Measurements from ENCODE around the gene RHEX.

RHEX gene

GRCh38 chr1:206114692-206115640 lies 62.0 kb downstream of the RHEX start:
- no peak for DNase-seq (ENCODE audit: low read depth in 2 of 2, low spot score in 1 of 2)

GRCh38 chr1:206115791-206116190 lies 62.8 kb downstream of the RHEX start:
- no peak for DNase-seq (ENCODE audit: low read depth in 2 of 2, low spot score in 1 of 2)

GRCh38 chr1:206116191-206116872 lies 63.4 kb downstream of the RHEX start:
- DNase-seq (ENCODE audit: low read depth in 2 of 2, low spot score in 1 of 2): no peak

- no peak for DNase-seq (ENCODE audit: low read depth in 2 of 2, low spot score in 1 of 2)
Observed at GRCh38 chr1:206116873-206117150, 63.8 kb downstream of the RHEX start.

- no peak for DNase-seq (ENCODE audit: low read depth in 2 of 2, low spot score in 1 of 2)
Observed at GRCh38 chr1:206117151-206117948, 64.4 kb downstream of the RHEX start, which contains the start of gene AVPR1B. TSS of gene AVPR1B (minus strand) at chr1:206117388. CDS start at chr1:206116890, 498 bp downstream.

GRCh38 chr1:206120406-206120805 lies 67.4 kb downstream of the RHEX start:
- DNase-seq (ENCODE audit: low read depth in 2 of 2, low spot score in 1 of 2): no peak

GRCh38 chr1:206121269-206121668 lies 68.3 kb downstream of the RHEX start:
- no peak for DNase-seq (ENCODE audit: low read depth in 2 of 2, low spot score in 1 of 2)

GRCh38 chr1:206122686-206123085 lies 69.7 kb downstream of the RHEX start:
- no peak for DNase-seq (ENCODE audit: low read depth in 2 of 2, low spot score in 1 of 2)

- no peak for DNase-seq (ENCODE audit: low read depth in 2 of 2, low spot score in 1 of 2)
Observed at GRCh38 chr1:206125346-206125745, 72.4 kb downstream of the RHEX start.

- DNase-seq (ENCODE audit: low read depth in 2 of 2, low spot score in 1 of 2): no peak
Observed at GRCh38 chr1:206127336-206127735, 74.4 kb downstream of the RHEX start.

GRCh38 chr1:206128196-206128595 lies 75.2 kb downstream of the RHEX start:
- no peak for DNase-seq (ENCODE audit: low read depth in 2 of 2, low spot score in 1 of 2)

GRCh38 chr1:206131037-206131436 lies 78.1 kb downstream of the RHEX start:
- DNase-seq (ENCODE audit: low read depth in 2 of 2, low spot score in 1 of 2): no peak

- DNase-seq (ENCODE audit: low read depth in 2 of 2, low spot score in 1 of 2): no peak
Observed at GRCh38 chr1:206133751-206134415, 80.9 kb downstream of the RHEX start.

- DNase-seq (ENCODE audit: low read depth in 2 of 2, low spot score in 1 of 2): no peak
Observed at GRCh38 chr1:206135248-206135647, 82.3 kb downstream of the RHEX start.

- no peak for DNase-seq (ENCODE audit: low read depth in 2 of 2, low spot score in 1 of 2)
Observed at GRCh38 chr1:206136241-206136640, 83.3 kb downstream of the RHEX start.

- DNase-seq (ENCODE audit: low read depth in 2 of 2, low spot score in 1 of 2): no peak
Observed at GRCh38 chr1:206142011-206142410, 89.0 kb downstream of the RHEX start.

- DNase-seq (ENCODE audit: low read depth in 2 of 2, low spot score in 1 of 2): no peak
Observed at GRCh38 chr1:206142770-206143169, 89.8 kb downstream of the RHEX start.

GRCh38 chr1:206143537-206144172 lies 90.7 kb downstream of the RHEX start:
- DNase-seq (ENCODE audit: low read depth in 2 of 2, low spot score in 1 of 2): no peak

GRCh38 chr1:206144605-206145004 lies 91.6 kb downstream of the RHEX start:
- DNase-seq (ENCODE audit: low read depth in 2 of 2, low spot score in 1 of 2): no peak

- DNase-seq (ENCODE audit: low read depth in 2 of 2, low spot score in 1 of 2): no peak
Observed at GRCh38 chr1:206145771-206146290, 92.9 kb downstream of the RHEX start.
